MV-4-11 (cell line): ENCODE measurements around the gene FBXO44.

Experiments
- DNase-seq: peaks from one replicate; lab custom pipeline; 2025; lab: John Stamatoyannopoulos, UW

FBXO44 gene

DNA sequence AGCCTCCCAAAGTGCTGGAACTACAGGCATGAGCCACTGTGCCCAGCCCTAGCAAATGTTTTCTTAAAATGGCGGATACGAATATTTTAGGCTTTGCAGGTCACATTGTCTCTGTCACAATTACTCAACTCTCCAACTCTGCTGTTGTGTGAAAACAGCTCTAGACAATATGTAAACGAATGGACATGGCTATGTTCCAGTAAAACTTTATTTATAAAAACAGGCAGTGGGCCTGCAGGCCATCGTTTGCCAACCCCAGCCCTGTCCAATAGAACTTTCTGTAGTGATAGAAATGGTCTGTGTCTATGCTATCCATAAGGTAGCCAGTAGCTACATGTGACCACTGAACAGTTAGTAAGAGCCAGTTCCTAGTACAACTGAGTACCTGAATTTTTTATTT lies 5.1 kb downstream of the FBXO44 start:
- DNase-seq = no peak

DNA sequence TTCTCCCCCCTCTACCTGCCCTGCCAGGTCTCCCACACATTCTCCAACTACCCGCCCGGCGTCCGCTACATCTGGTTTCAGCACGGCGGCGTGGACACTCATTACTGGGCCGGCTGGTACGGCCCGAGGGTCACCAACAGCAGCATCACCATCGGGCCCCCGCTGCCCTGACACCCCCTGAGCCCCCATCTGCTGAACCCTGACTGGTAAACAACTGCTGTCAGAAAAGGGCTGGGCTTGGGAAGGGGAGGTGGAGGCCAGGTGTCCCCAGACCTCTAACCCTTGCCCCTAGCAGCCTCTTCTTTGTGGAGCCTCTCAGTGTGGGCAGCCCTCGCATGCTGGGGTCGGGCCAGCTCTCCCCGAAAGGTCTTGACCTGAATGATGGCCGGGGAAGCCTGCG lies 6.4 kb downstream of the FBXO44 start:
- DNase-seq = no peak

- peak; percentile 49 for DNase-seq
Measured at GRCh38 chr1:11664336-11665065, 9.8 kb downstream of the FBXO44 start.

DNA sequence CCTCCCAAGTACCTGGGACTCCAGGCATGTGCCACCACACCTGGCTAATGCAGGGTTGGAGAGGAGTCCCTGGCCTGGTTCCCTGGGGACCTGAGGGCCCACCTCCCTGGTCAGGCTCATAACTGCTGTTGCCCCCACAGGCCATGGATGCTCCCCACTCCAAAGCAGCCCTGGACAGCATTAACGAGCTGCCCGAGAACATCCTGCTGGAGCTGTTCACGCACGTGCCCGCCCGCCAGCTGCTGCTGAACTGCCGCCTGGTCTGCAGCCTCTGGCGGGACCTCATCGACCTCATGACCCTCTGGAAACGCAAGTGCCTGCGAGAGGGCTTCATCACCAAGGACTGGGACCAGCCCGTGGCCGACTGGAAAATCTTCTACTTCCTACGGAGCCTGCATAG lies 13.8 kb downstream of the FBXO44 start:
- no peak for DNase-seq

GRCh38 chr1:11670747-11671146 lies 16.1 kb downstream of the FBXO44 start:
- peak; percentile 90 for DNase-seq

GRCh38 chr1:11671205-11671543 lies 16.5 kb downstream of the FBXO44 start:
- DNase-seq = peak; percentile 23

GRCh38 chr1:11671544-11672286 lies 17.0 kb downstream of the FBXO44 start:
- DNase-seq = no peak

- DNase-seq = no peak
Measured at GRCh38 chr1:11673089-11673769, 18.6 kb downstream of the FBXO44 start.

- DNase-seq = no peak
Measured at GRCh38 chr1:11674488-11674887, 19.8 kb downstream of the FBXO44 start.

DNA sequence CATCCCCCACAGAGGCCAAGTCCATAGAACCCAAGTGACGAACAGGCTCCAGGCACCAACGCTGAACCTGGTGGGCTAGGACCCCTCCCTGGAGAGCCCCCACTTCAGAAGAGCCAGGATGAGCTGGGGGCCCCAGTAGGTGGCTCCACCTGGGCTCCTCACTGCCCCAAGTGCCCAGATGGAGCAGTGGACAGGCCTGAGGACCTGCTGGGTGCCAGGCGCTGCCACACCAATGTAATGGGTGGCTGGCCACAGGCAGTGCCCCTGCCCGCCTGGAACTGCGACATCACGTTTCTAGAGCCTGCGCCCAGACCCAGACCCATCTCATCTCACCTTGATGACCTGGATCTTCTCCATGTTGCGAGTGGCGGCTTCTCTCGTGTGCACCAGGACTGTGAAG lies 20.6 kb downstream of the FBXO44 start:
- DNase-seq = no peak

DNA sequence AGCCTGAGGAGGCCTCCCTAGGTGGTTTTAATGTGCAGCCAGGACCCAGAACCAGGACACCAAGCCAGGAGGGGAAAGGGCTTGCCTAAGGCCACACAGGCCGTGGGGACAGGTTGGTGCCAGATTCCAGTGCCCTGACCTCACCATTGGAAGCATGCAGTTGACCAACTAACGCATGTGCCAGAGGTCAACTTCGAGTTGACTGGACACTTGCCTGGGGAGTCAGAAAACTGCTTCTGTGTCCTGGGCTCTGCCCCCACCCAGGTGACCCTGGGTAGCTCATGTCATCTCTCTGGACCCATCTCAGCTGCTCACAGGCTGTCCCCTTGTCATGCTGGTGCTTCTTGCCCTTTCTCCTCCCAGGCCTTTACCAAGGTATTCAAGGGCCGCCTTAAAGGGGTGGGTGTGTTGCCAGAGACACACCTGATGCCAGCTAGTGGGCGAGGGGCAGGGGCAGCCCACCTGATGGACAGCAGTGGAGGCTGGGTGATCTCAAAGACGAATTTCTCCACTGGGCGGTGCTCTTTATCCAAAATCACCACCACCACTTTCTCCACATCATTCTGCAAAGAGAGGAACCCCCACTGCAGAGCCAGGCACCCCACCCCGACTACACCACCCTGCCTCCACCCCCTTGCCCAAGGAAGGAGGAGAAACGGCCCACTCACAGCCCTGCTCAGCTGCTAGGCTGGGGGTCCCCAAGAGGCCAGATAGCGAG lies 21.9 kb downstream of the FBXO44 start:
- DNase-seq = no peak

DNA sequence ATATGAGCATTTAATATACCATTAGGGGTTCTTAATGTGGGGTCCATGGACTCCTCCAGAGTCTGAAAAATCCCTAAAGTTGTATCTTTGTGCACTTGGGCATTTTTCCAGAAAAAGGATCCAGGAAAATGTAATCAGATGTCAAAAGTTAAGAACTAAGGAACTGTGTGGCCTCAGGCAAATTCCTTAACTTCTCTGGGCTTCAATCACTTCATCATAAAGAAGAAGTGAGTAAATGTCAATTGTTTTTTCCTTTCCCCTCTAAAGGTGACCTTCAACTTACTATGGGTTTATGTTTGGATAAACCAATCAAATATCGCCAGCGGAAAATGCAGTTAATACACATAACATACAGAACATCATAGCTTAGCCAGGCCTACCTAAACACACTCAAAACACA lies 23.8 kb downstream of the FBXO44 start:
- no peak for DNase-seq

DNA sequence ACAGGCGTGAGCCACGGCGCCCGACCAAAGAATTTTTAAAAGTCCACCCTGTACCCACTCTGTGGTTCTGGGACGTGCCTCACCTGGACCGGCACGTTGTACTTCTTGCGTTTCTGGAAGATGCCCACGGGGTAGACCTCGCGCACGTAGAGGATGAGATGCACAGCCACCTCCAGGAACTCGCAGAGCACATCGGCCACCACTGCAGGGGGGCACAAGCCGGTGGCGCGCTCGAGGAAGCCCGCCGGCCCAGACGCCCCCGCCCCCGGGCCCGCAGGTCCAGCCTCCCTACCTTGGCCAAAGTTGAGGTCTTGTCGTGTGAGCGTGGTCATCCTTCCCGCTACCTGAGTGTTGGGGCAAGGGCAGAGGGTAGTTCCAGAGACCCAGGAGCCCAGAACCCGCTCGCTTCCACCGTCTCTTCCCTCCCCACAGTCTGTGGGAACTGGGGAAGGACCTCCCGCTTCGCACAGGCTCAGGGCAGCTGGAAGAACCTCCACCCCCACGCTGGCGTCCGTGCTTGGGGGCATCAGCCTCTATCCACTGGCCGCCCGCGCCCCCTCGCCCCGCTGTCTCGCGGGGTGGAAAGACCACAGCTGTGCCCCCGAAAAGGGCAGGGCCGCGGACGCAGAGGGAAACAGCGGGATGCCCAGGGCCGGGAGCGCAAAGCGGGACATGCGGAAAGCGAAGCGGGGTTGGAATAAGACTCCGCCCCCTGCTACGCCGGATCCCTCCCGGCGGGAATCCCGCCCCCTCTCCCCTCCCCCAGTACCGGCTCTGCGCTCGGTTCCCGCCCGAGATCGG lies 25.8 kb downstream of the FBXO44 start:
- no peak for DNase-seq

DNA sequence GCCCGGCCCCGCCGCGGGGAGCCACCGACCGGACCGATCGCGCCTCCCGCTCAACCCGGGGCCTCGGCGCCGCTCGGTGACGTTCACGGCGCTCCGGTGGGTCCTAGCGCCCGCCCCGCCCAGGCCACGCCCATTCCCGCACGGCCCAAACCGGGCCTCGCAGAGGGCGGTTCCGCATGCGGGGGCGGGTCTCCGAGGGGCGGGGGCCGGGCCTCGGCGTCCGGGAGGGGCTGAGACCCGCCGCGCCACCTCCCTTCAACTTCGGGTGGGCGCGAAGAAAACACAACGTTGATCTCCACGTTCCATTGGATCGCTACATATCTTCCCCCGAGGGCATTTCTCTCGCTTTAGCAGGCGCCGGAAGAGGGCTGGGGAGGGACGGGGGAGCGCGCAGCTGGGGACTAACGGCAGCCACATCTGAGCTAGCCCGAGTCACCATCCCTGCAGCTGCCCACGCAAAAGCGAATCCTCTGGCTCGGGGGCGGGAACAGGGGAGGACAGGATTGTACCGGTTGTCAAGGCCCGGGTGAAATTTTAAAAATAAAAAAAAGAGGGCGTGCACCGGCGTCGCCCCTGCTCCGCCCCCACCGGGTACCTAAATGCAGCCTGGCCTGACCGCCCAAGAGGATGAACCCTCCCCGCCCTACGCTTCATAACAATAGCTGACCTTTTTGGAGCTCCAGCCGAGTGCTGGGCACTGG lies 26.5 kb downstream of the FBXO44 start, which contains the start of gene MAD2L2:
Gene MAD2L2, minus strand, starts transcription at position 78 of the 701 bp plus-strand sequence. CDS start 547 bp downstream, outside the sequence.
- DNase-seq = peak; percentile 85

GRCh38 chr1:11682287-11682771 lies 27.7 kb downstream of the FBXO44 start:
- no peak for DNase-seq

- DNase-seq = no peak
Measured at GRCh38 chr1:11682799-11683198, 28.1 kb downstream of the FBXO44 start.

- DNase-seq = no peak
Measured at GRCh38 chr1:11684070-11684469, 29.4 kb downstream of the FBXO44 start.

DNA sequence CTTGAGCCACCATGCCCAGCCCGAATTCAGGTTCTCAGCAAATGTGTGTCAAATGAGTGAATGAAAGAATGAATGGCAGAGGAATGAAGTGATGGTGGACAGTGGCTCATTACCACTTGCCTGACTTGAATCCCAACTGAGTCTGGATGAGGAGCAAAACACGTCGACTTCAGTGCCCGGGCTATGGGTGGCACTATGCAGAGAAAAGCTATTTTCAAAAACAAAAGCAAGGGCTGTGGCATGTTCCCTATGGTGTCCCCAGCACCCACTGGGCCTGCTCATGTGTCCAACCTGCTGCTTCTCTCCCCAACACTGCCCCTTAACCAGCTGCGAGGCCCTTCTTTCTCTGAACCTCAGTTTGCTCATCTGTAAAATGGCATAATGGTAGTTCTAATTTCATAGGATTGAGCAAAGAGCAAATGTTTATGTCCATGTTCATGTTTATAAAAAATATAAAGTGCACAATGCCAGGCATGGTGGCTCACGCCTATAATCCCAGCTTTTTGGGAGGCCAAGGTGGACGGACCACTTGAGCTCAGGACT lies 30.6 kb downstream of the FBXO44 start:
- DNase-seq = no peak

GRCh38 chr1:11688506-11688905 lies 33.8 kb downstream of the FBXO44 start:
- no peak for DNase-seq
